PFSK-1 (cell line): ENCODE measurements around the gene COQ9.

Experiments used
- FOXP2 ChIP-seq: optimal IDR thresholded peaks from 2 replicates; pipeline ENCODE3; 2011; ENCODE audit warnings: borderline replicate concordance, control low read depth, inconsistent platforms; ENCODE audit not compliant: insufficient read depth; ENCODE audit errors: extremely low read length, extremely low read depth
- POLR2AphosphoS5 ChIP-seq: IDR thresholded peaks from 2 replicates; pipeline ENCODE4 v1.6.1; 2012; ENCODE audit warnings: low read depth, mild to moderate bottlenecking, control low read depth, low read length, moderate library complexity
- REST ChIP-seq, 2 experiments: IDR thresholded peaks; 2 replicates each; pipeline versions ENCODE4 v1.6.1 to v1.8.0; 2011 to 2012; ENCODE audit warnings: low read depth in 2 of 2, low read length in 2 of 2, control low read depth in 1 of 2, inconsistent platforms in 1 of 2, mild to moderate bottlenecking in 1 of 2, moderate library complexity in 1 of 2; ENCODE audit not compliant: insufficient read depth in 1 of 2
- SIN3A ChIP-seq: IDR thresholded peaks from 2 replicates; pipeline ENCODE4 v1.6.1; 2012; ENCODE audit warnings: mild to moderate bottlenecking, low read length, moderate library complexity, borderline replicate concordance; ENCODE audit not compliant: insufficient read depth
- TAF1 ChIP-seq: IDR thresholded peaks from 2 replicates; pipeline ENCODE4 v1.6.1; 2012; ENCODE audit warnings: low read length, control low read depth, borderline replicate concordance; ENCODE audit not compliant: insufficient read depth

The COQ9 gene

GRCh38 chr16:57422026-57422944 lies 25.0 kb upstream of the COQ9 start:
- TF ChIP-seq REST (IDR thresholded peaks at IDR 0.05; ENCODE audit: insufficient read depth in 1 of 2, low read depth in 2 of 2, low read length in 2 of 2) (no peak), SIN3A (no peak), TAF1 (no peak), FOXP2 (no peak), POLR2AphosphoS5 (no peak)

GRCh38 chr16:57423152-57423551 lies 24.1 kb upstream of the COQ9 start:
- no peak for TF ChIP-seq POLR2AphosphoS5
- TF ChIP-seq FOXP2, result no peak
- no peak for TF ChIP-seq REST (IDR thresholded peaks at IDR 0.05; ENCODE audit: insufficient read depth in 1 of 2, low read depth in 2 of 2, low read length in 2 of 2)
- TF ChIP-seq TAF1, result no peak
- TF ChIP-seq SIN3A, result no peak

- no peak for TF ChIP-seq REST (IDR thresholded peaks at IDR 0.05; ENCODE audit: insufficient read depth in 1 of 2, low read depth in 2 of 2, low read length in 2 of 2)
- TF ChIP-seq POLR2AphosphoS5, result no peak
- TF ChIP-seq SIN3A, result no peak
- no peak for TF ChIP-seq TAF1
Observed at GRCh38 chr16:57424583-57424982, 22.7 kb upstream of the COQ9 start.

GRCh38 chr16:57426356-57426755 lies 20.9 kb upstream of the COQ9 start:
- TF ChIP-seq REST (IDR thresholded peaks at IDR 0.05; ENCODE audit: insufficient read depth in 1 of 2, low read depth in 2 of 2, low read length in 2 of 2) (no peak), FOXP2 (no peak), POLR2AphosphoS5 (no peak), SIN3A (no peak), TAF1 (no peak)
